ENCODE results near the gene TRIM17.

DNA sequence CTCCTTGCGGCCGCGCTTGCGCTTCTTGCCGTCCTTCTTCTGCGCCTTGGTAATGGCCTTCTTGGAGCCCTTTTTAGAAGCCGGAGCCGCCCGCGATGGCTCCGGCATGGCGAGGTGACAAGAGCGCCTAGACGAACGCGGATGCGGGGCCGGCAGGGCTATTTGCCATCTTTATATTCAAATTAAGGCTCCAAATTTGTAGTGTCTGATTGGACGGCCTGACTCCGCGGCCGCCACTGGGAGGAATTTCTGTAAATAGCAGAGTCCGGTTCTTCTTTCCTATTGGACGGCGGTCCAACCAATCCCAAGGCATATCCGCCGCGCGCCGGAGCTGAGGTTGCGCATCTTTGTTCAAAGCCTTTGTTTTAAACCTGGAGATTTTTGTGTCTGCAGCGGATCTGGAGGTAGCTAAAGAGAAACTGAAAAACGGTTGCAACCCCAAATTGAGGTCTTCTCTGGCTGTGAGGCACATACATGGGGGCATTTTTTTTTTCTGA, 47.9 kb upstream of the TRIM17 start:
- TF ChIP-seq JUND (IDR thresholded peaks at IDR 0.05) (no peak), POLR2AphosphoS5 (IDR thresholded peaks at IDR 0.05; ENCODE audit: low read depth, low read length) (no peak), EGR1 (IDR thresholded peaks at IDR 0.05; ENCODE audit: low read depth) (no peak), POLR2A (IDR thresholded peaks at IDR 0.05; ENCODE audit: borderline replicate concordance, extremely low read depth, insufficient read depth, insufficient read length) (no peak), RAD21 (IDR thresholded peaks at IDR 0.05; ENCODE audit: low read depth) (no peak), ZNF274 (IDR thresholded peaks at IDR 0.05; ENCODE audit: low read depth, low read length) (no peak), EZH2 (IDR thresholded peaks at IDR 0.05) (no peak)
- TF ChIP-seq, protein P1, sequence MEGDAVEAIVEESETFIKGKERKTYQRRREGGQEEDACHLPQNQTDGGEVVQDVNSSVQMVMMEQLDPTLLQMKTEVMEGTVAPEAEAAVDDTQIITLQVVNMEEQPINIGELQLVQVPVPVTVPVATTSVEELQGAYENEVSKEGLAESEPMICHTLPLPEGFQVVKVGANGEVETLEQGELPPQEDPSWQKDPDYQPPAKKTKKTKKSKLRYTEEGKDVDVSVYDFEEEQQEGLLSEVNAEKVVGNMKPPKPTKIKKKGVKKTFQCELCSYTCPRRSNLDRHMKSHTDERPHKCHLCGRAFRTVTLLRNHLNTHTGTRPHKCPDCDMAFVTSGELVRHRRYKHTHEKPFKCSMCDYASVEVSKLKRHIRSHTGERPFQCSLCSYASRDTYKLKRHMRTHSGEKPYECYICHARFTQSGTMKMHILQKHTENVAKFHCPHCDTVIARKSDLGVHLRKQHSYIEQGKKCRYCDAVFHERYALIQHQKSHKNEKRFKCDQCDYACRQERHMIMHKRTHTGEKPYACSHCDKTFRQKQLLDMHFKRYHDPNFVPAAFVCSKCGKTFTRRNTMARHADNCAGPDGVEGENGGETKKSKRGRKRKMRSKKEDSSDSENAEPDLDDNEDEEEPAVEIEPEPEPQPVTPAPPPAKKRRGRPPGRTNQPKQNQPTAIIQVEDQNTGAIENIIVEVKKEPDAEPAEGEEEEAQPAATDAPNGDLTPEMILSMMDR (IDR thresholded peaks at IDR 0.05 in 2 of 3, conservative IDR thresholded peaks at IDR 0.05 in 1 of 3; ENCODE audit: borderline replicate concordance in 1 of 3, insufficient read depth in 1 of 3, low read depth in 2 of 3, low read length in 2 of 3): no peak
- TF ChIP-seq, protein P2, sequence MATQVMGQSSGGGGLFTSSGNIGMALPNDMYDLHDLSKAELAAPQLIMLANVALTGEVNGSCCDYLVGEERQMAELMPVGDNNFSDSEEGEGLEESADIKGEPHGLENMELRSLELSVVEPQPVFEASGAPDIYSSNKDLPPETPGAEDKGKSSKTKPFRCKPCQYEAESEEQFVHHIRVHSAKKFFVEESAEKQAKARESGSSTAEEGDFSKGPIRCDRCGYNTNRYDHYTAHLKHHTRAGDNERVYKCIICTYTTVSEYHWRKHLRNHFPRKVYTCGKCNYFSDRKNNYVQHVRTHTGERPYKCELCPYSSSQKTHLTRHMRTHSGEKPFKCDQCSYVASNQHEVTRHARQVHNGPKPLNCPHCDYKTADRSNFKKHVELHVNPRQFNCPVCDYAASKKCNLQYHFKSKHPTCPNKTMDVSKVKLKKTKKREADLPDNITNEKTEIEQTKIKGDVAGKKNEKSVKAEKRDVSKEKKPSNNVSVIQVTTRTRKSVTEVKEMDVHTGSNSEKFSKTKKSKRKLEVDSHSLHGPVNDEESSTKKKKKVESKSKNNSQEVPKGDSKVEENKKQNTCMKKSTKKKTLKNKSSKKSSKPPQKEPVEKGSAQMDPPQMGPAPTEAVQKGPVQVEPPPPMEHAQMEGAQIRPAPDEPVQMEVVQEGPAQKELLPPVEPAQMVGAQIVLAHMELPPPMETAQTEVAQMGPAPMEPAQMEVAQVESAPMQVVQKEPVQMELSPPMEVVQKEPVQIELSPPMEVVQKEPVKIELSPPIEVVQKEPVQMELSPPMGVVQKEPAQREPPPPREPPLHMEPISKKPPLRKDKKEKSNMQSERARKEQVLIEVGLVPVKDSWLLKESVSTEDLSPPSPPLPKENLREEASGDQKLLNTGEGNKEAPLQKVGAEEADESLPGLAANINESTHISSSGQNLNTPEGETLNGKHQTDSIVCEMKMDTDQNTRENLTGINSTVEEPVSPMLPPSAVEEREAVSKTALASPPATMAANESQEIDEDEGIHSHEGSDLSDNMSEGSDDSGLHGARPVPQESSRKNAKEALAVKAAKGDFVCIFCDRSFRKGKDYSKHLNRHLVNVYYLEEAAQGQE (IDR thresholded peaks at IDR 0.05; ENCODE audit: low read depth): no peak
- TF ChIP-seq, protein P3, sequence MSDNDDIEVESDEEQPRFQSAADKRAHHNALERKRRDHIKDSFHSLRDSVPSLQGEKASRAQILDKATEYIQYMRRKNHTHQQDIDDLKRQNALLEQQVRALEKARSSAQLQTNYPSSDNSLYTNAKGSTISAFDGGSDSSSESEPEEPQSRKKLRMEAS (IDR thresholded peaks at IDR 0.05): no peak

All from HCT116 (cell line).